ENCODE measurements around the gene AMBRA1.
A peak's percentile ranks its signal among the peaks of the same experiment; 100 is the strongest.
"Not testable (repeated sequence)": the region's sequence is repeated elsewhere in the genome, so short reads cannot be mapped to it uniquely, and the experiment has no call there.

The AMBRA1 gene

DNA sequence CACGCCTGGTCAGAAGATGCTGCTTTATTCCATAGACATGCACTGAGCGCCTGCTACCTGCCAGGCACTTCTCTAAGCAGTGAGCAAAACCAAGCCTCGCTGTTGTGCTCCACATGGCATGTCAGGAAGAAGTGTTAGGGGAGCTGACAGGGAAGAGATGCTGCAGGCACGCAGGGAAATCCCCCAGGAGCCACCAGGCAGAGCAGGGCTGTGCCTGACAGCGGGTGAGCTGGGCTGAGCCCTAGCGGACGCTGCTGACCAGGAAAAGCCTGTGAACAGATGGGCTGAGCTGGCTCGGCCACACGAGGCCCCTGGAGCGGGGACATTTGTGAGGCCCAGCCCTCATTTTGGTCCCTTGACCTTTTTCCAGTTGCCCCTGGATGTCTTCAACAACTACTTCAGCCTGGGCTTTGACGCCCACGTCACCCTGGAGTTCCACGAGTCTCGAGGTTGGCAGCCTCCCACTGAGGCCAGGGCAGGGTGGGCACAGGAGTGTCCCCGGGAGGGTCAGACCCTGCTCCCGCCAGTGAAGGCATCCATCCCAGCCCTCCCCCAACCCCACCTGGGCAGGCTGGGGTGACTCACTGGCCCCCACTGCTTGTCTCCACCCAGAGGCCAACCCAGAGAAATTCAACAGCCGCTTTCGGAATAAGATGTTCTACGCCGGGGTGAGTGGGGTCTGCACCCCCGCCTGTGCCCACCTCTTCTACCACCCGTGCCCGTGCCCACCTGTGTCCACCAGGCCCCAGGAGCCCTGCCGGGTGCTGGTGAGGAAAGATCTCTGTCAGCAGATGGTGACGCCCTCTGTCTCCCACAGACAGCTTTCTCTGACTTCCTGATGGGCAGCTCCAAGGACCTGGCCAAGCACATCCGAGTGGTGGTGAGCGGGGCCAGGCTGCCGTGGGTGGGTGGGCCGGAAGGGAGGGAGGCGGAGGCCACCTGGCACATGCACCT, 219.8 kb downstream of the AMBRA1 start:
- Mint-ChIP-seq H3K27me3 (no peaks in the 10 kb centered on the region), H3K4me1 (peaks cover 9% of the 10 kb centered on the region), H3K9me3 (peaks cover 4% of the 10 kb centered on the region), H3K27ac (no peak overlapping the region), H3K36me3 (peaks cover 39% of the 10 kb centered on the region), H3K4me3 (no peak overlapping the region)
- CTCF ChIA-PET = interaction anchor here (2.0 kb wide), 1 partner anchor 22 kb away, joined by 9 read pairs; no protein-coding TSS in a partner anchor
- no peak for DNase-seq

DNA sequence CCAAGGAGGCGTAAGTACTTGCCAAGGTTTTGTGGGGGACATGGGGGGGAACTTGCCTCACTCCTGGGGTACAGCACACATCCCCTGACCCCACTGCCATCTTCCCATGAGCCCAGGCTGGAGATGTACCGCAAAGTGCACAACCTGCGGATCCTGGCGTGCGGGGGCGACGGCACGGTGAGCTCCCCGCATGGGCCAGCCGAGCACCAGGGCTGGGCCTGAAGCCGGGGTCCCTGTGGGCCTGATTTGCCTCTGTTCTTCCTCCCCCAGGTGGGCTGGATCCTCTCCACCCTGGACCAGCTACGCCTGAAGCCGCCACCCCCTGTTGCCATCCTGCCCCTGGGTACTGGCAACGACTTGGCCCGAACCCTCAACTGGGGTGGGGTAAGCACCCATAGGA, 221.3 kb downstream of the AMBRA1 start:
- DNase-seq, H3K4me1 Mint-ChIP-seq, H3K4me3 Mint-ChIP-seq, H3K27me3 Mint-ChIP-seq, H3K9me3 Mint-ChIP-seq, H3K27ac Mint-ChIP-seq: not testable (repeated sequence)
- H3K36me3 Mint-ChIP-seq = peaks cover 41% of the 10 kb centered on the region
- CTCF ChIA-PET = interaction anchor here (2.0 to 2.2 kb wide), 2 partner anchors 11 to 20 kb away, joined by 6 to 9 read pairs; no protein-coding TSS in a partner anchor

DNA sequence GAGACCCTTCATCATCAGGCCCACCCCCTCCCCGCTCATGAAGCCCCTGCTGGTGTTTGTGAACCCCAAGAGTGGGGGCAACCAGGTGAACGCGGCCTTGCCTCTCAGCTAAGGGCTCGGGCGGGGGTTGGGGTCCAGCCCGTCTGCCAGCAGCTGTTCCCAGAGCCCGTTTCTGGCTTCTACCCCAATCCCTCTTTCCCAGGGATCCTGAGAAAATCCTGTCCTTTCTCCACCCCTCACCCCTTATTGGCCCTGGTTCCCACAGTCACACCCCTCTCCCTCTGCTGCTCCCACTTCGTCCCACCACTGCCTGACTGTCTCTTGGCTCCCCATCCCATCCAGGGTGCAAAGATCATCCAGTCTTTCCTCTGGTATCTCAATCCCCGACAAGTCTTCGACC, 221.7 kb downstream of the AMBRA1 start:
- H3K27ac Mint-ChIP-seq = no peak overlapping the region
- peaks cover 37% of the 10 kb centered on the region for H3K36me3 Mint-ChIP-seq
- no peak overlapping the region for H3K4me3 Mint-ChIP-seq
- H3K27me3 Mint-ChIP-seq = no peaks in the 10 kb centered on the region
- CTCF ChIA-PET = interaction anchor here (2.0 to 2.2 kb wide), 2 partner anchors 11 to 20 kb away, joined by 6 to 9 read pairs; no protein-coding TSS in a partner anchor
- peaks cover 12% of the 10 kb centered on the region for H3K4me1 Mint-ChIP-seq
- DNase-seq = no peak
- H3K9me3 Mint-ChIP-seq = no peaks in the 10 kb centered on the region

DNA sequence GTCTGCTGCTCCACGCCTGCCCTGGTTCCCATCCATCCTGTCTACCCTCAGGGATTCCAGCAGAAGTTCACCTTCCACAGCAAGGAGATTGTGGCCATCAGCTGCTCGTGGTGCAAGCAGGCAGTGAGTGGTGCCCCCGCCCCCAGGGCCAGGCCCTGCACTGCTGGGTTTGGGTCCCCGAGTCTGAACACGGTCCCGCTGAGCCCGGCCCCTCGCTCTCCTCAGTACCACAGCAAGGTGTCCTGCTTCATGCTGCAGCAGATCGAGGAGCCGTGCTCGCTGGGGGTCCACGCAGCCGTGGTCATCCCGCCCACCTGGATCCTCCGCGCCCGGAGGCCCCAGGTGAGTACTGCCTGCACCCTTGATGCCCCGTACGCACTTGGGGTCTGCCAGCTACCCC, 222.6 kb downstream of the AMBRA1 start:
- H3K36me3 Mint-ChIP-seq = peaks cover 30% of the 10 kb centered on the region
- CTCF ChIA-PET = interaction anchor here (0.7 to 2.2 kb wide), 2 partner anchors 10 to 18 kb away, joined by 3 to 6 read pairs; no protein-coding TSS in a partner anchor
- H3K4me3 Mint-ChIP-seq = not testable (repeated sequence)

DNA sequence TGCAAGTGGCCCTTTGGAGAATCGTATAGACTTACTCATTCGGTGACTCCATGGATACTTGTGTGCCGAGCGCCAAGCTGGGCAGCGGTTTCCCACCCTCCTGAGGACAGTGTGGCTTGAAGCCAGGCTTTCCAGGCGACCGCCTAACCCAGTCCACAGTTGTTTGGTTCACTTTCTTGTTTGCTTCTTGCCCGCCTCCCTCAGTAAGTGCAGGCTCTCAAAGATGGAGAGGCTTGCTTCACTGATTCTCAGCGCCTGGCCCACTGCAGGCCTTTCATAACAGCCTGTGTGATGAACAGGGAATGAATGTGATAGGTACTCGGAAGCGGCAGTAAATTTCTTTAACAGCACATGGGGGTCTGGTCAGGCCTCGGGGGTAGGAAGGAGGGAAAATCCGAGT, 223.6 kb downstream of the AMBRA1 start:
- peaks cover 28% of the 10 kb centered on the region for H3K36me3 Mint-ChIP-seq
- H3K4me3 Mint-ChIP-seq = no peak overlapping the region
- no peaks in the 10 kb centered on the region for H3K27me3 Mint-ChIP-seq
- no peak overlapping the region for H3K27ac Mint-ChIP-seq
- H3K4me1 Mint-ChIP-seq = peaks cover 18% of the 10 kb centered on the region
- CTCF ChIA-PET = interaction anchor here (2.2 to 11.2 kb wide), 2 partner anchors 9 to 19 kb away, joined by 6 to 255 read pairs; no protein-coding TSS in a partner anchor
- H3K9me3 Mint-ChIP-seq = no peaks in the 10 kb centered on the region
- no peak for DNase-seq

More for the DNA sequence above, 222.6 kb downstream of the AMBRA1 start:
- not testable (repeated sequence) for H3K27me3 Mint-ChIP-seq, DNase-seq, H3K9me3 Mint-ChIP-seq, H3K27ac Mint-ChIP-seq
- peaks cover 15% of the 10 kb centered on the region for H3K4me1 Mint-ChIP-seq

DNA sequence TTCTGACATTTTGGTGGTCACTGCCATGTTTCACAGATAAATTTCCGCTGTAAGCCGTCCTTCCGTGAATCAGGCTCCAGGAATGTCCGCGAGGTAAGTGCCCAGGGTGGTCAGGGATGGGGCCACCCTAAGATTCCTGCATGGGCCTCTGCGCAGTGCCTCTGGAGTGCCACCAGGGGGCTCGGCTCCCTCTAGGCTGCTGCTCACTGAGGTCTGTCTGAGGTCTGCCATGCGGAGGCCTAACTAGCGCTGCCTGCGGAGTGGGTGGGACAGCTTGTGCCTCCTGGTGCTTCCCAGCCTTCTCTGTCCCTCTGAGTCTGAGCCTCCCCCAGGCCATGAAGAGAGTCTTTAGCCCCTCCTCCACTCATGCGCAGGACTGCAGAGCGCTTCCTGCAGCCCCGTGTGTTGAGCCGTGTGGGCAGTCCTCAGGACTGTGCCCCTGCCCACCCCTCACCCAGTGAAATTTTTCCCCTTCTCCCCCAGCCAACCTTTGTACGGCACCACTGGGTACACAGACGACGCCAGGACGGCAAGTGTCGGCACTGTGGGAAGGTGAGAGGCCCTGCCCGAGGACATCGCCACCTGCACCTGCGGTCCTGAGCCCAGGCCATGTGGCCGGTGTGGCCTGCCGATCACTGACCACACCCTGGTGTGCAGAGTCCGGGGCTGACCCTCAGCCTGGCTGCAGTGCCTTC, 224.2 kb downstream of the AMBRA1 start:
- Mint-ChIP-seq H3K4me3 (no peak overlapping the region), H3K9me3 (no peaks in the 10 kb centered on the region), H3K27ac (peak overlapping the region; percentile 45), H3K27me3 (no peaks in the 10 kb centered on the region), H3K36me3 (peaks cover 28% of the 10 kb centered on the region), H3K4me1 (peaks cover 23% of the 10 kb centered on the region)
- CTCF ChIA-PET = interaction anchor here (1.1 to 11.2 kb wide), 4 partner anchors 9 to 139 kb away, joined by 3 to 255 read pairs (median 8); no protein-coding TSS in a partner anchor
- peak; percentile 68 for DNase-seq

DNA sequence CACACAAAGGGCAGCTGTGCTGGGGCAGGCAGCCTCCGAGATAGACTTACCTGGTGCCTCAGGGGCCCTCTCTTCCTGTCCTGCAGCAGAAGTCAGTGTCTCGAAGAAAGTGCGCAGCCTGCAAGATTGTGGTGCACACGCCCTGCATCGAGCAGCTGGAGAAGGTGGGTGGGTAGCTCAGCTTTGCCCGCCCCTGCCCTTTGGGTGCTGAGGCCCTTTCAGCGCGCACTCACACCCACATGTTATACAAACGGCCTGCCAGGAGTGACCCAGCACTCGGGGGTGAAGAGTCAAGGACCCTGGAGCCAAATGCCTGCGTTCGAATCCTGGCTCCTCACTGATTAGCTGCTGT, 225.9 kb downstream of the AMBRA1 start:
- CTCF ChIA-PET = interaction anchor here (1.3 to 11.2 kb wide), 7 partner anchors 10 to 128 kb away, joined by 3 to 255 read pairs (median 5); no protein-coding TSS in a partner anchor
- Mint-ChIP-seq H3K9me3 (no peaks in the 10 kb centered on the region), H3K36me3 (peaks cover 27% of the 10 kb centered on the region), H3K27ac (no peak overlapping the region), H3K27me3 (no peaks in the 10 kb centered on the region), H3K4me1 (peaks cover 29% of the 10 kb centered on the region), H3K4me3 (no peak overlapping the region)
- no peak for DNase-seq

DNA sequence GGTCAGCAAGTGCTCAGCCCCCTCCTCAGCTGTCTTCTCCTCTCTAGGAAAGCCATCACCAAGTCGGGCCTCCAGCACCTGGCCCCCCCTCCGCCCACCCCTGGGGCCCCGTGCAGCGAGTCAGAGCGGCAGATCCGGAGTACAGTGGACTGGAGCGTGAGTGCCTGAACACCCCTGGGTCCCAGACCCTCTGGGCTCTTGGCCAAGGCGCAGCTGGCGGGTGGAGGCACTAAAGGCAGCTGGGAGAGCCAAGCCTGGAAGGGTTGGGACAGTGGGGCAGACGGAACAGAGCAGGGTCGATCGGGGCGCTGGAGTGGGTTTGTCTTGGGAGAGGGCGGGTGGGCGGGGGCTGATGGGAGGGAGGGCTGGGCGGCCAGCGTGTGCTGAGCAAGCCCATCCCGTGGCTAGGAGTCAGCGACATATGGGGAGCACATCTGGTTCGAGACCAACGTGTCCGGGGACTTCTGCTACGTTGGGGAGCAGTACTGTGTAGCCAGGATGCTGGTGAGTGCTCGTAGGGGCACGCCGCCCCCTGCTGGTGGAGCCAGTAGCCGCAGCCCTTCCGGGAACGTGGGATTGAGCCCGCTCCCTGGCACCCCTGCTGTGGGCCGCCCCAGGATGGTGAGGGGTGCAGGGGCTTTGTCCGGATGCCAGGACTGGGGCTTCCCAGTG, 226.4 kb downstream of the AMBRA1 start:
- Mint-ChIP-seq H3K27me3 (no peaks in the 10 kb centered on the region), H3K4me1 (peaks cover 34% of the 10 kb centered on the region), H3K27ac (peak overlapping the region; percentile 67), H3K4me3 (no peak overlapping the region), H3K36me3 (peaks cover 27% of the 10 kb centered on the region), H3K9me3 (no peaks in the 10 kb centered on the region)
- peak; percentile 82 for DNase-seq
- CTCF ChIA-PET = interaction anchor here (1.3 to 11.2 kb wide), 7 partner anchors 10 to 127 kb away, joined by 3 to 255 read pairs (median 5); no protein-coding TSS in a partner anchor

DNA sequence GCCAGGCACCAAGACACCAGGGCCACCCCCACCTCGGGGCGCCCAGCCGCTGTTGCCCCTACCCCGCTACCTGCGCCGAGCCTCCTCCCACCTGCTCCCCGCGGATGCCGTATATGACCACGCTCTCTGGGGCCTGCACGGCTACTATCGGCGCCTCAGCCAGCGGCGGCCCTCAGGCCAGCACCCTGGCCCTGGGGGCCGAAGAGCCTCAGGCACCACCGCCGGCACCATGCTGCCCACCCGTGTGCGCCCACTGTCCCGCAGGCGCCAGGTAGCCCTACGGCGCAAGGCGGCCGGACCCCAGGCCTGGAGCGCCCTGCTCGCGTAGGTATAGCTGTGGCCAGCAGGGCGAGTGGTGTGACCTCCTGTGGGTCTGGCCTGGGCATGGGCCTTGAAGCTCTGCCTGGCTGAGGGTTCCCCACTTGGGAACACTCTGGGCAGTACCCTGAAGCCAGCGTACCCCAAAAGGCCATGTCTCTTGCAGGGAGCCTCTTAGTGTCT, 227.1 kb downstream of the AMBRA1 start:
- CTCF ChIA-PET = interaction anchor here (0.6 to 11.2 kb wide), 5 partner anchors 9 to 250 kb away, joined by 3 to 255 read pairs (median 5); no protein-coding TSS in a partner anchor
- Mint-ChIP-seq H3K9me3 (no peaks in the 10 kb centered on the region), H3K27me3 (no peaks in the 10 kb centered on the region), H3K4me1 (peaks cover 40% of the 10 kb centered on the region), H3K27ac (no peak overlapping the region), H3K4me3 (no peak overlapping the region), H3K36me3 (peaks cover 29% of the 10 kb centered on the region)
- no peak for DNase-seq

DNA sequence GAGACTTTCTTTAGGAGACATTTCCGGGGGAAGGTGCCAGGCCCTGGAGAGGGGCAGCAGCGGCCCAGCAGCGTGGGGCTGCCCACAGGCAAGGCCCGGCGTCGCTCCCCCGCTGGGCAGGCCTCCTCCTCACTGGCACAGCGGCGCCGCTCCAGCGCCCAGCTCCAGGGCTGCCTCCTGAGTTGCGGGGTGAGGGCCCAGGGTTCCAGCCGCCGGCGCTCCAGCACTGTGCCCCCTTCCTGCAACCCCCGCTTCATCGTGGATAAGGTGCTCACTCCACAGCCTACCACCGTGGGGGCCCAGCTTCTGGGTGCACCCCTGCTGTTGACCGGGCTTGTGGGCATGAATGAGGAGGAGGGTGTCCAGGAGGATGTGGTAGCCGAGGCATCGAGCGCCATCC, 227.6 kb downstream of the AMBRA1 start:
- DNase-seq = no peak
- H3K27me3 Mint-ChIP-seq = no peaks in the 10 kb centered on the region
- no peak overlapping the region for H3K27ac Mint-ChIP-seq
- H3K4me3 Mint-ChIP-seq = no peak overlapping the region
- H3K4me1 Mint-ChIP-seq = peaks cover 45% of the 10 kb centered on the region
- CTCF ChIA-PET = interaction anchor here (0.6 to 11.2 kb wide), 5 partner anchors 9 to 250 kb away, joined by 3 to 255 read pairs (median 5); no protein-coding TSS in a partner anchor
- no peaks in the 10 kb centered on the region for H3K9me3 Mint-ChIP-seq
- peaks cover 27% of the 10 kb centered on the region for H3K36me3 Mint-ChIP-seq

DNA sequence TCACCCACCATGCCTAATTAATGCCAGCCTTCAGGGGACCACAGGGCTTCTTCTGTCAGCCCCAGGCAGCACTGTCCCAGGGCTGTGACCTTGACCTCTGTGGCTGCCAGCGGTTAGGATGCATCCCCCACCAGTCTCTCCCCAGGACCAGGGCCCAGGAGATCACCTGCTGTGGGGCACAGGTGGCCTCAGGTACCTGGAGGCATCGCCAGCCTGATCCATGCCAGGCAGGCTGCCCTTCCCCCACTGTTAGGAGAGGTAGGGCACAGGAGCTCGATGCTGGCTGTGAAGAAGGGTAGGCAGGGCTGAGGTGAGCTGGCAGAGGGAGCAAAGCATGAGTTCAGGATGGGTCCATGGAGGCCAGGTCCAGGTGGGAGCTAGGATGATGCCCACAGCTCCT, 229.0 kb downstream of the AMBRA1 start:
- Mint-ChIP-seq H3K36me3 (peaks cover 19% of the 10 kb centered on the region), H3K27me3 (no peaks in the 10 kb centered on the region), H3K9me3 (no peaks in the 10 kb centered on the region), H3K4me1 (peaks cover 56% of the 10 kb centered on the region), H3K27ac (no peak overlapping the region), H3K4me3 (no peak overlapping the region)
- no peak for DNase-seq
- CTCF ChIA-PET = interaction anchor here (1.8 to 11.2 kb wide), 2 partner anchors 13 to 19 kb away, joined by 10 to 255 read pairs; no protein-coding TSS in a partner anchor

DNA sequence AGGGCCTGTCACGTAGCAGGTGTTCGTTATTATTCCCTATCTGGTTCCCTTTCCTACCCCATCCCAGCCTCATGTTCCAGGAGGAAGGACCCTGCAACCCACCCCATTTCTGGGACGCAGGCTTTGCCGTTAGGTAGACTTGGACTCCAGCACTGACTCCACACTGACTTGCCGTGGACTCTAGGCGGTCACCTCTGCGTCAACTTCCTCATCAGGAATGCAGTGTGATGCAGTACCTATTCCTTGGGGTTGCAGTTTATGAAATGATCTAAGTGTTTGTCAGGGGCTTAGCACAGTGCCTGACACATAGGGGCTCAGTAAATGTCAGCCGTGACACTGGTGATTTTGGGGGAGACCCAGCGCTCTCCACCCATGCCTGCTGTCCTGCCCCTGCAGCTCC, 229.8 kb downstream of the AMBRA1 start:
- Mint-ChIP-seq H3K27ac (no peak overlapping the region), H3K4me3 (no peak overlapping the region), H3K36me3 (peaks cover 14% of the 10 kb centered on the region), H3K9me3 (no peaks in the 10 kb centered on the region), H3K4me1 (peaks cover 52% of the 10 kb centered on the region), H3K27me3 (no peaks in the 10 kb centered on the region)
- DNase-seq = no peak
- CTCF ChIA-PET = interaction anchor here (11.2 kb wide), 1 partner anchor 13 kb away, joined by 255 read pairs; no protein-coding TSS in a partner anchor

DNA sequence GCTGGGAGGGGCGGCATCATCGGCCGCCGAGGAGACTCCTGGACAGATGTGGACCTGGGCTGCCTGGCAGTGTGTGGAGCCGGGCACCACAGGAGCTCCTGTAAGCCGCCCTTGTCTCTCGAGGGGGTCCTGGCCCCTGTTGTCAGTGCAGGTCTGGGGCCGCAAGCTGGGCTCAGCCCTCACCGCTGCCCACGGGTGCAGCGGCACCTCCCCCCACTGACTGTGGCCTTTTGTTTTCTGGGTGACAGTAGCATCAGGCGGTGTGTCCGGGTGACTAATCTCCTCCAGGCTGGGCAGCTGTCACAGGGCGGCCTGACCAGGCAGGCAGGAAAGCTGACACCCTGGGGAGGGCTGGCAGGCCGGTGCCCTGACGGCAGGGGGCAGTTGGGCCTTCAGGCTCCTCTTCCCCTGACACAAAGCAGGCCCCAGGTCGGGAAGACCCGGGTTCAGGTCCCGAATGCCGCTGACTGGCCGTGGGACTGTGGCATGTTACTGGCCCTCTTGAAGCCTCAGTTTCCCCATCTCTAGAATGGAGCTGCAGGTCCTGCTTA, 230.3 kb downstream of the AMBRA1 start:
- Mint-ChIP-seq H3K36me3 (peaks cover 12% of the 10 kb centered on the region), H3K9me3 (no peaks in the 10 kb centered on the region), H3K4me1 (peaks cover 52% of the 10 kb centered on the region), H3K27ac (no peak overlapping the region), H3K27me3 (no peaks in the 10 kb centered on the region), H3K4me3 (no peak overlapping the region)
- DNase-seq = no peak
- CTCF ChIA-PET = interaction anchor here (1.5 to 11.2 kb wide), 2 partner anchors 12 to 20 kb away, joined by 4 to 255 read pairs; no protein-coding TSS in a partner anchor
